GM18505 (cell line): ENCODE measurements around the gene AGPAT1.
A peak's percentile ranks its signal among the peaks of the same experiment; 100 is the strongest.
"Not testable (repeated sequence)": the region's sequence is repeated elsewhere in the genome, so short reads cannot be mapped to it uniquely, and the experiment has no call there.

Source experiments
- ATAC-seq: cut with Tn5 transposase; IDR thresholded peaks from one replicate; pipeline ENCODE4 v1.9.1; 2021; ENCODE audit not compliant: unreplicated experiment
- POLR2A ChIP-seq: IDR thresholded peaks from 4 replicates; pipeline ENCODE4 v1.6.1; 2011; ENCODE audit warnings: borderline replicate concordance; ENCODE audit not compliant: insufficient read depth, insufficient read length; ENCODE audit errors: extremely low read depth

Gene AGPAT1

GRCh38 chr6:32194388-32194787 is 18.5 kb upstream of the AGPAT1 start:
- no peak for ATAC-seq

GRCh38 chr6:32193096-32193495 is 17.2 kb upstream of the AGPAT1 start:
- ATAC-seq = not testable (repeated sequence)

More at GRCh38 chr6:32194388-32194787, 18.5 kb upstream of the AGPAT1 start:
- TF ChIP-seq POLR2A = no peak

GRCh38 chr6:32192608-32193039 is 16.7 kb upstream of the AGPAT1 start, which contains the start of gene GPSM3:
Gene GPSM3 (minus strand): TSS chr6:32192643. CDS start chr6:32192513, 130 bp downstream.
- ATAC-seq = no peak
- TF ChIP-seq POLR2A = peak; percentile 72

GRCh38 chr6:32191696-32192607 is 16.1 kb upstream of the AGPAT1 start:
- TF ChIP-seq POLR2A = peak; percentile 41
- no peak for ATAC-seq

- no peak for ATAC-seq
- no peak for TF ChIP-seq POLR2A
These were observed 15.2 kb upstream of the AGPAT1 start for GRCh38 chr6:32190911-32191677.

- peak; percentile 59 for ATAC-seq
- peak; percentile 84 for TF ChIP-seq POLR2A
These were observed 14.4 kb upstream of the AGPAT1 start, which contains the start of gene PBX2 for GRCh38 chr6:32190054-32190851. Gene PBX2 (minus strand): TSS chr6:32190202. CDS start chr6:32189915, 287 bp downstream.

GRCh38 chr6:32189742-32190053 is 13.8 kb upstream of the AGPAT1 start:
- no peak for ATAC-seq
- no peak for TF ChIP-seq POLR2A

GRCh38 chr6:32189069-32189741 is 13.3 kb upstream of the AGPAT1 start:
- TF ChIP-seq POLR2A = no peak
- ATAC-seq = no peak

- no peak for TF ChIP-seq POLR2A
- ATAC-seq = no peak
These were observed 12.6 kb upstream of the AGPAT1 start for GRCh38 chr6:32188381-32189068.

GRCh38 chr6:32187725-32188380 is 12.0 kb upstream of the AGPAT1 start:
- ATAC-seq = not testable (repeated sequence)

- no peak for ATAC-seq
- TF ChIP-seq POLR2A = no peak
These were observed 11.3 kb upstream of the AGPAT1 start for GRCh38 chr6:32187009-32187709.

GRCh38 chr6:32186151-32186840 is 10.4 kb upstream of the AGPAT1 start:
- ATAC-seq = not testable (repeated sequence)

- ATAC-seq = not testable (repeated sequence)
These were observed 9.8 kb upstream of the AGPAT1 start for GRCh38 chr6:32185681-32186131.
